ENCODE results near the gene KIAA0930.
A peak's percentile ranks its signal among the peaks of the same experiment; 100 is the strongest.

Gene KIAA0930

DNA sequence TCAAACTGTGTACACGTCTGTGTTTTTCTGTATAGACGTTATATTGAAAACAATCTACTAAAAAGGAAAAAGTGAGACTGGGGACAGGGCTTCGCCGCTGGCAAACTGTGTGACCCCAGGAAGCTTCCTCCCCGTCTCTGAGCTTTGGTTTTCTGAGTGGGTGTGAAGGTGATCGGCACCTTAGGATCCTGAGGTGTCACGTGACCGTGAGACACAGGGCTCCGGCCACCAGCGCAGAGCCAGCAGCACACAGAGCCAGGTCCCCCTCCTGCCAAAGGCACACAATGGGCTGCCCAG, 32.0 kb downstream of the KIAA0930 start:
- peaks cover 25 to 36% of the 10 kb centered on the region in 2 experiments for H3K36me3 ChIP-seq (ENCODE audit: control insufficient read depth in 1 of 2, insufficient read depth in 2 of 2, low read depth in 1 of 2, low read length in 2 of 2)
- H2AFZ ChIP-seq (ENCODE audit: low read depth, low read length) = no peak overlapping the region
- H3K4me2 ChIP-seq (ENCODE audit: low read length, poor library complexity, severe bottlenecking) = no peak overlapping the region
- no peak overlapping the region for H3K27ac ChIP-seq (ENCODE audit: low read length, poor library complexity, severe bottlenecking)
- no peaks in the 10 kb centered on the region for H3K27me3 ChIP-seq (ENCODE audit: control insufficient read depth in 1 of 2, insufficient read depth in 1 of 2, low read length in 2 of 2)
- H3K18ac ChIP-seq (ENCODE audit: low read depth in 1 of 2, low read length in 2 of 2) = no peak overlapping the region
- no peak overlapping the region for H3K9ac ChIP-seq (ENCODE audit: low read length)
- peaks cover 52% of the 10 kb centered on the region for H3K4me1 ChIP-seq (ENCODE audit: control insufficient read depth, insufficient read depth, low read depth, low read length)
- H4K8ac ChIP-seq (ENCODE audit: low read length) = no peak overlapping the region
- H2BK15ac ChIP-seq (ENCODE audit: low read depth, poor library complexity, severe bottlenecking) = no peak overlapping the region
- no peak overlapping the region for H3K23ac ChIP-seq (ENCODE audit: low read length in 2 of 2)
- no peaks in the 10 kb centered on the region for H3K9me3 ChIP-seq (ENCODE audit: control insufficient read depth, low read length)
- DNase-seq = no peak
- no peak overlapping the region for H4K91ac ChIP-seq (ENCODE audit: low read length)
- no peak overlapping the region for H3K4me3 ChIP-seq (ENCODE audit: insufficient read depth in 1 of 2, low read depth in 1 of 2, low read length in 2 of 2)
- H3K14ac ChIP-seq (ENCODE audit: low read length in 2 of 2) = peak overlapping the region in 1 of 2 experiments; percentile 46
- no peak overlapping the region for H2BK5ac ChIP-seq (ENCODE audit: low read depth, low read length, poor library complexity, severe bottlenecking)
- peak overlapping the region; percentile 26 for H2AK5ac ChIP-seq (ENCODE audit: low read length, severe bottlenecking)
- peak overlapping the region in 1 of 2 experiments; percentile 9 for H2BK12ac ChIP-seq (ENCODE audit: low read length in 2 of 2)
- no peak overlapping the region for H2BK120ac ChIP-seq (ENCODE audit: low read depth, low read length)
- H3K79me1 ChIP-seq (replicated peaks; ENCODE audit: low read length, poor library complexity, severe bottlenecking) = peaks cover 21% of the 10 kb centered on the region
- no peak overlapping the region for H3K4ac ChIP-seq (ENCODE audit: low read depth in 1 of 2, low read length in 2 of 2)
- 86% methylated on average over 10 of the region's 10 CpGs for WGBS

DNA sequence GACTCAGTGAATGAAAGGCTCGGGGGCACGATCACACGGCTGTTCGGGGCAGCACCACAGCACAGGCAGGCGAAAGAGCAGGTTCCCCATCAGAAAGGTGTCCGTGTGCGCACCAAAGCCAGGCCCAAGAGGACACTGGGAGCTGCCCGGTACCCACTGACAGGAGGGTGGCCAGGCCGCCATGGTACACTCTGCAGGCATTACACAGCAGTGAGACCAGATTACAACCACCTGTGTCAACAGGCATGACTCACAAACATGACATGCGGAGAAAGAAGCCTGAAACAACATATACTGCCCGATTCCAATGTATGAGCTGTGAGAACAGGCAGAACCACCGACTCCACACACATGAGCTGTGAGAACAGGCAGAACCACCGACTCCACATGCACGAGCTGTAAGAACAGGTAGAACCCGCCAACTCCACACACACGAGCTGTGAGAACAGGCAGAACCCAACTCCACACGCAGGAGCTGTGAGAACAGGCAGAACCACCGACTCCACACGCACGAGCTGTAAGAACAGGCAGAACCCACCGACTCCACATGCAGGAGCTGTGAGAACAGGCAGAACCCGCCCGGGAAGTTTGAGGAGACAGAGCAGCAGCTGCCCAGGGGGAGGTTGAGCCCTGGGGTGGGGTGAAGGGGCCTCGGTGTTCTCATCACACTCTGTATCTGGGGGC, 32.6 kb downstream of the KIAA0930 start:
- no peak overlapping the region for H2BK5ac ChIP-seq (ENCODE audit: low read depth, low read length, poor library complexity, severe bottlenecking)
- H3K9ac ChIP-seq (ENCODE audit: low read length) = no peak overlapping the region
- no peaks in the 10 kb centered on the region for H3K9me3 ChIP-seq (ENCODE audit: control insufficient read depth, low read length)
- H2BK12ac ChIP-seq (ENCODE audit: low read length in 2 of 2) = peak overlapping the region in 1 of 2 experiments; percentile 7
- H4K8ac ChIP-seq (ENCODE audit: low read length) = no peak overlapping the region
- H3K27ac ChIP-seq (ENCODE audit: low read length, poor library complexity, severe bottlenecking) = no peak overlapping the region
- WGBS = 88% methylated on average over 24 of the region's 24 CpGs
- no peak overlapping the region for H2BK120ac ChIP-seq (ENCODE audit: low read depth, low read length)
- H3K27me3 ChIP-seq (ENCODE audit: control insufficient read depth in 1 of 2, insufficient read depth in 1 of 2, low read length in 2 of 2) = no peaks in the 10 kb centered on the region
- no peak overlapping the region for H4K91ac ChIP-seq (ENCODE audit: low read length)
- H3K4me2 ChIP-seq (ENCODE audit: low read length, poor library complexity, severe bottlenecking) = no peak overlapping the region
- H3K79me1 ChIP-seq (replicated peaks; ENCODE audit: low read length, poor library complexity, severe bottlenecking) = peaks cover 19% of the 10 kb centered on the region
- H3K14ac ChIP-seq (ENCODE audit: low read length in 2 of 2) = peak overlapping the region in 1 of 2 experiments; percentile 6
- H3K18ac ChIP-seq (ENCODE audit: low read depth in 1 of 2, low read length in 2 of 2) = peak overlapping the region in 1 of 2 experiments; percentile 18
- no peak overlapping the region for H2AFZ ChIP-seq (ENCODE audit: low read depth, low read length)
- no peak overlapping the region for H3K23ac ChIP-seq (ENCODE audit: low read length in 2 of 2)
- H2BK15ac ChIP-seq (ENCODE audit: low read depth, poor library complexity, severe bottlenecking) = no peak overlapping the region
- peaks cover 49% of the 10 kb centered on the region for H3K4me1 ChIP-seq (ENCODE audit: control insufficient read depth, insufficient read depth, low read depth, low read length)
- H3K4ac ChIP-seq (ENCODE audit: low read depth in 1 of 2, low read length in 2 of 2) = no peak overlapping the region
- H2AK5ac ChIP-seq (ENCODE audit: low read length, severe bottlenecking) = no peak overlapping the region
- H3K4me3 ChIP-seq (ENCODE audit: insufficient read depth in 1 of 2, low read depth in 1 of 2, low read length in 2 of 2) = no peak overlapping the region
- DNase-seq = peak; percentile 50
- peaks cover 29 to 42% of the 10 kb centered on the region in 2 experiments for H3K36me3 ChIP-seq (ENCODE audit: control insufficient read depth in 1 of 2, insufficient read depth in 2 of 2, low read depth in 1 of 2, low read length in 2 of 2)

DNA sequence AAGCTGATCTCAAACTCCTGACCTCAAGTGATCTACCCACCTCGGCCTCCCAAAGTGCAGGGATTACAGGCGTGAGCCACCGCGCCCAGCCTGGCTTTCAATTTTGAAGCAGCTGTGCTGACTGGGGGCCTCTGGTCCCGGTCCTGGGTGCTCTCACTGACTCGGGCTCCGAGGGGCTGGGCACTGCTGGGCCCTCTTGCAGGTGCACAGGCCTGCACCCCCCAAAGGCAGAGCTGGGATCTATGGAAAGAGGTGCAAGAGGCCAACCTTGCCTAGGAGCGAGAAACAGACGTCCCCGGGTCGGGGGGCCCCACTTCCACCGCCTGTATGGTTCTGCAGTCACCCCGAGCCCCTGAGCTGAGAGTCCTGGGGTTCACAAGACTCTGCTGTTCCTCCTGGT, 33.2 kb downstream of the KIAA0930 start:
- Histone ChIP-seq H3K14ac (ENCODE audit: low read length in 2 of 2) (no peak overlapping the region), H3K27me3 (ENCODE audit: control insufficient read depth in 1 of 2, insufficient read depth in 1 of 2, low read length in 2 of 2) (no peaks in the 10 kb centered on the region), H2BK120ac (ENCODE audit: low read depth, low read length) (no peak overlapping the region), H3K4me1 (ENCODE audit: control insufficient read depth, insufficient read depth, low read depth, low read length) (peaks cover 46% of the 10 kb centered on the region), H2BK12ac (ENCODE audit: low read length in 2 of 2) (no peak overlapping the region), H3K4ac (ENCODE audit: low read depth in 1 of 2, low read length in 2 of 2) (no peak overlapping the region), H3K9ac (ENCODE audit: low read length) (no peak overlapping the region), H3K4me2 (ENCODE audit: low read length, poor library complexity, severe bottlenecking) (no peak overlapping the region), H3K27ac (ENCODE audit: low read length, poor library complexity, severe bottlenecking) (no peak overlapping the region), H3K36me3 (ENCODE audit: control insufficient read depth in 1 of 2, insufficient read depth in 2 of 2, low read depth in 1 of 2, low read length in 2 of 2) (peaks cover 33 to 47% of the 10 kb centered on the region in 2 experiments), H4K91ac (ENCODE audit: low read length) (no peak overlapping the region), H2BK15ac (ENCODE audit: low read depth, poor library complexity, severe bottlenecking) (no peak overlapping the region), H2BK5ac (ENCODE audit: low read depth, low read length, poor library complexity, severe bottlenecking) (no peak overlapping the region), H2AFZ (ENCODE audit: low read depth, low read length) (no peak overlapping the region), H2AK5ac (ENCODE audit: low read length, severe bottlenecking) (no peak overlapping the region), H3K23ac (ENCODE audit: low read length in 2 of 2) (no peak overlapping the region), H3K9me3 (ENCODE audit: control insufficient read depth, low read length) (no peaks in the 10 kb centered on the region), H3K4me3 (ENCODE audit: insufficient read depth in 1 of 2, low read depth in 1 of 2, low read length in 2 of 2) (no peak overlapping the region), H4K8ac (ENCODE audit: low read length) (no peak overlapping the region), H3K18ac (ENCODE audit: low read depth in 1 of 2, low read length in 2 of 2) (no peak overlapping the region), H3K79me1 (replicated peaks; ENCODE audit: low read length, poor library complexity, severe bottlenecking) (peaks cover 21% of the 10 kb centered on the region)
- no peak for DNase-seq
- 96% methylated on average over 13 of the region's 13 CpGs for WGBS

DNA sequence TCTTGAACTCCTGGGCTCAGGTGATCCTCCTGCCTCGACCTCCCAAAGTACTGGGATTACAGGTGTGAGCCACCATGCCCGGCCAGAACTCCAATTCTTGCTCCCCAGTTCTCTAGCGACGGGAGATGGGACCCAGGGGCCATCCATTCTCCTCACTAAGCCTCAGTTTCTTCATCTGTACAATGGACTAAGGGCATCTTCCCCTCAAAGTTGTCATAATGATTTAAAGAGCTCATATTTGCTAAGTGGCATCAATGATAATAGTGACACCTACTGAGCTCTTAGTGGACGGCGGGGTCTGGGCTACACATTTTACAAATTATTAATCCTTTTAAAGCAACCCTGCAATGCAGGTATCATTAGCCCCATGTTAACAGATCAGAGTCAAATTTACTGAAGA, 34.5 kb downstream of the KIAA0930 start:
- H3K18ac ChIP-seq (ENCODE audit: low read depth in 1 of 2, low read length in 2 of 2) = no peak overlapping the region
- H3K27me3 ChIP-seq (ENCODE audit: control insufficient read depth in 1 of 2, insufficient read depth in 1 of 2, low read length in 2 of 2) = no peaks in the 10 kb centered on the region
- no peak overlapping the region for H3K23ac ChIP-seq (ENCODE audit: low read length in 2 of 2)
- no peak overlapping the region for H3K4ac ChIP-seq (ENCODE audit: low read depth in 1 of 2, low read length in 2 of 2)
- H2BK12ac ChIP-seq (ENCODE audit: low read length in 2 of 2) = no peak overlapping the region
- H4K91ac ChIP-seq (ENCODE audit: low read length) = no peak overlapping the region
- no peak overlapping the region for H2BK15ac ChIP-seq (ENCODE audit: low read depth, poor library complexity, severe bottlenecking)
- H2BK120ac ChIP-seq (ENCODE audit: low read depth, low read length) = no peak overlapping the region
- no peak overlapping the region for H3K27ac ChIP-seq (ENCODE audit: low read length, poor library complexity, severe bottlenecking)
- H3K14ac ChIP-seq (ENCODE audit: low read length in 2 of 2) = no peak overlapping the region
- DNase-seq = no peak
- peaks cover 40 to 54% of the 10 kb centered on the region in 2 experiments for H3K36me3 ChIP-seq (ENCODE audit: control insufficient read depth in 1 of 2, insufficient read depth in 2 of 2, low read depth in 1 of 2, low read length in 2 of 2)
- H3K9ac ChIP-seq (ENCODE audit: low read length) = no peak overlapping the region
- no peak overlapping the region for H2BK5ac ChIP-seq (ENCODE audit: low read depth, low read length, poor library complexity, severe bottlenecking)
- H3K4me3 ChIP-seq (ENCODE audit: insufficient read depth in 1 of 2, low read depth in 1 of 2, low read length in 2 of 2) = no peak overlapping the region
- peaks cover 44% of the 10 kb centered on the region for H3K4me1 ChIP-seq (ENCODE audit: control insufficient read depth, insufficient read depth, low read depth, low read length)
- peaks cover 19% of the 10 kb centered on the region for H3K79me1 ChIP-seq (replicated peaks; ENCODE audit: low read length, poor library complexity, severe bottlenecking)
- H2AFZ ChIP-seq (ENCODE audit: low read depth, low read length) = no peak overlapping the region
- no peak overlapping the region for H2AK5ac ChIP-seq (ENCODE audit: low read length, severe bottlenecking)
- WGBS = 97% methylated on average over 4 of the region's 6 CpGs
- no peak overlapping the region for H4K8ac ChIP-seq (ENCODE audit: low read length)
- H3K4me2 ChIP-seq (ENCODE audit: low read length, poor library complexity, severe bottlenecking) = no peak overlapping the region
- H3K9me3 ChIP-seq (ENCODE audit: control insufficient read depth, low read length) = no peaks in the 10 kb centered on the region

Measured in mesenchymal stem cell (in vitro differentiated cells and primary cell).